ENCODE data around the gene CEMIP2. TPM values are rescaled to one million over a fixed set of nuclear protein-coding genes. Genes with fewer than 3 reads are reported as not detected.

CEMIP2 gene
- total RNA-seq, 2 donors from 2014 or later = 15.6 to 87.7 TPM

- TF ChIP-seq, protein P1, sequence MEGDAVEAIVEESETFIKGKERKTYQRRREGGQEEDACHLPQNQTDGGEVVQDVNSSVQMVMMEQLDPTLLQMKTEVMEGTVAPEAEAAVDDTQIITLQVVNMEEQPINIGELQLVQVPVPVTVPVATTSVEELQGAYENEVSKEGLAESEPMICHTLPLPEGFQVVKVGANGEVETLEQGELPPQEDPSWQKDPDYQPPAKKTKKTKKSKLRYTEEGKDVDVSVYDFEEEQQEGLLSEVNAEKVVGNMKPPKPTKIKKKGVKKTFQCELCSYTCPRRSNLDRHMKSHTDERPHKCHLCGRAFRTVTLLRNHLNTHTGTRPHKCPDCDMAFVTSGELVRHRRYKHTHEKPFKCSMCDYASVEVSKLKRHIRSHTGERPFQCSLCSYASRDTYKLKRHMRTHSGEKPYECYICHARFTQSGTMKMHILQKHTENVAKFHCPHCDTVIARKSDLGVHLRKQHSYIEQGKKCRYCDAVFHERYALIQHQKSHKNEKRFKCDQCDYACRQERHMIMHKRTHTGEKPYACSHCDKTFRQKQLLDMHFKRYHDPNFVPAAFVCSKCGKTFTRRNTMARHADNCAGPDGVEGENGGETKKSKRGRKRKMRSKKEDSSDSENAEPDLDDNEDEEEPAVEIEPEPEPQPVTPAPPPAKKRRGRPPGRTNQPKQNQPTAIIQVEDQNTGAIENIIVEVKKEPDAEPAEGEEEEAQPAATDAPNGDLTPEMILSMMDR (IDR thresholded peaks at IDR 0.05) = no peak
- DNase-seq (ENCODE audit: low spot score) = no peak
- Histone ChIP-seq H3K4me3 (no peak overlapping the region), H3K27ac (no peak overlapping the region), H3K27me3 (no peaks in the 10 kb centered on the region), H3K36me3 (no peaks in the 10 kb centered on the region), H3K4me1 (no peaks in the 10 kb centered on the region), H3K9me3 (no peaks in the 10 kb centered on the region)
These were observed 97.0 kb downstream of the CEMIP2 start for GRCh38 chr9:71671289-71671688.

GRCh38 chr9:71670121-71670520 is 98.2 kb downstream of the CEMIP2 start:
- no peaks in the 10 kb centered on the region for H3K27me3 ChIP-seq

DNA sequence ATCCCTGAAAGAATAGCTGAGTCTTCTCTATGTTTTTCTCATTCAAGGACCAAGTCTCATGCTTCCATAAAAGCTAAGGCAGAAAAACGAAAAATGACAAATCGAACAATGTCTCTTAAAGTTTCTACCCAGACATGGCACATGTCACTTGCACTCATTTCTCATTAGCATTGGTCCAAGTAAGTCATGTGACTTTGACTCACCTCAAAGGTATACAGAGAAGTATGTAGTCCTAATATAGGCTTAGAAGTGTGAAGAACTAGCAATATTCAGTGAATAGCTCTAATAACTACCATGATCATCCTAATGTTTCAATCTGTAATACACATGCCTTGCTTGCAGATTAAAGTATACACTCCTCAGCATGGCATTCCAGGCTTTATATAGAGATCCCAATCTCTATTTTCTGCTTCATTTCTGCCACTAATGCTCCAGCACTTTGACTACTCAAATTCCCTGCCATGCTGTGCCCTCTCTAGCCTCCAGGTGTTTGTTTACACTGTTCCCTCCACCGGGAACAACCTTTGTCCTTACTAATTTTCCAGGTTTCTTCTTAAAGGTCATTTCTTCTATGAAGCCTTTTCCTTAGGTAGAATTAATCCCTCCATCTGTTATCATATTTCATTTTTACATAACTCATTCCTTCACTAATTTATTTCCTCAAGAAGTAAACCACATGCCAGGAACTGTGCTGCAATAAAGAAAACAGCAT is 98.9 kb downstream of the CEMIP2 start:
- H3K4me1 ChIP-seq = no peaks in the 10 kb centered on the region
- H3K9me3 ChIP-seq = no peaks in the 10 kb centered on the region
- TF ChIP-seq, protein P1 (IDR thresholded peaks at IDR 0.05) = no peak
- H3K4me3 ChIP-seq = no peak overlapping the region
- H3K27me3 ChIP-seq = no peaks in the 10 kb centered on the region
- no peak overlapping the region for H3K27ac ChIP-seq
- DNase-seq (ENCODE audit: low spot score) = no peak
- H3K36me3 ChIP-seq = no peaks in the 10 kb centered on the region

More at GRCh38 chr9:71670121-71670520, 98.2 kb downstream of the CEMIP2 start:
- TF ChIP-seq, protein P1 (IDR thresholded peaks at IDR 0.05) = no peak
- H3K27ac ChIP-seq = no peak overlapping the region
- H3K9me3 ChIP-seq = no peaks in the 10 kb centered on the region
- no peak for DNase-seq (ENCODE audit: low spot score)
- H3K36me3 ChIP-seq = no peaks in the 10 kb centered on the region
- no peak overlapping the region for H3K4me3 ChIP-seq
- no peaks in the 10 kb centered on the region for H3K4me1 ChIP-seq

DNA sequence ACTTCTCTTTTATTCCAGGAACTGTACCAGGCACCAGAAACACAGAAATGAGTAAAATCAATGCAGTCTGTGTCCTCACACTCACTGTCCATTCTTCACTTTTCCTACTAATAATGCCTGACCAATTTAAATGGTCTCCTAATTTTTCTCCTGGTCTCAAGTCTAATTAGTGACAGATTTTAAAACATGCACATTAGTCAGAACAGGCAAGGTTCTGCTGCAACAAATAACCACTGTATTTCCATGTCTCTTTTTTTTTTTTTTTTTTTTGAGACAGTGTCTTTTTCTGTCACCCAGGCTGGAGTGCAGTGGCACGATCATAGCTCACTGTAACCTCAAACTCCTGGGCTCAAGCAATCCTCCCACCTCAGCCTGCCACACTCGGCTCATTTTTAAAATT is 99.6 kb downstream of the CEMIP2 start:
- Histone ChIP-seq H3K36me3 (no peaks in the 10 kb centered on the region), H3K27me3 (no peaks in the 10 kb centered on the region), H3K4me3 (no peak overlapping the region), H3K27ac (no peak overlapping the region), H3K4me1 (no peaks in the 10 kb centered on the region), H3K9me3 (no peaks in the 10 kb centered on the region)
- DNase-seq (ENCODE audit: low spot score) = no peak
- TF ChIP-seq, protein P1 (IDR thresholded peaks at IDR 0.05) = no peak

DNA sequence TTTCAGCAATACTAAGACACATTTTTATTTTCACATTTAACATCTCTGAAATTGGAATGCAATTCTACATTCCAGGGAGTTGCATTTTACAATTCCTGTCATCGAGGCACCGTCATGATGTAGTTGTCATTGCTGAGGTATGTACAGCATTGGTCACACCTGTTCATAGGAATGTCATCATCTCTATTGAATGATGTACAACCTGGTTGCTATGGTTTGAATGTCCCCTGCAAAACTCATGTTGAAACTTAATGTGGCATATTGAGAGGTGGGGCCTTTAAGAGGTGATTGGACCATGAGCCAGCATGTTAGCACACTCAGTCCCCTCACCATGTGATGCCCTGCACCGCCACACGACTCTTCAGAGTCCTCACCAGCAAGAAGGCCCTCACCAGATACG is 103.1 kb downstream of the CEMIP2 start:
- no peak for DNase-seq (ENCODE audit: low spot score)
- TF ChIP-seq, protein P1 (IDR thresholded peaks at IDR 0.05) = no peak

DNA sequence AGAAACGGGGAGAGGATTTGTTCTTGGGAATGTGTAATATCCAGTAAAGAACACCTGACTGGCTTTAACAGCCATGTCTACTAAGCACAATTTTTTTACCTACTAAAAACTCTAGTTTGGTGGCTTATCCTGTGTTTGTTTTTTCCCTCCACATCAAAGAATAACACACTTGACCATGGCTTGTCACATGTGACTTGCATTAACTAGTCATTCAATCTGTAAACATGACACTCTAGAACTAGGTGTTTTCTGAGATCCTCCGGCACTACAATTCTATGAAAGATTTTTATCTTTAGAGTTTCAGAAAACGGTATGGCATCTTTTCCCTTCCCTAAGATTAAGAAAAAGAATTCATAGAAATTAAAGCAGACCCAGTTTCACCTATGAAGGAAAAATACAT is 103.7 kb downstream of the CEMIP2 start:
- H3K27me3 ChIP-seq = no peaks in the 10 kb centered on the region
- H3K4me1 ChIP-seq = no peaks in the 10 kb centered on the region
- H3K36me3 ChIP-seq = no peaks in the 10 kb centered on the region
- TF ChIP-seq, protein P1 (IDR thresholded peaks at IDR 0.05) = no peak
- H3K4me3 ChIP-seq = no peak overlapping the region
- no peak for DNase-seq (ENCODE audit: low spot score)
- no peaks in the 10 kb centered on the region for H3K9me3 ChIP-seq
- no peak overlapping the region for H3K27ac ChIP-seq

More for the DNA sequence above, 103.1 kb downstream of the CEMIP2 start:
- no peak overlapping the region for H3K4me3 ChIP-seq
- H3K27me3 ChIP-seq = no peaks in the 10 kb centered on the region
- no peaks in the 10 kb centered on the region for H3K9me3 ChIP-seq
- no peak overlapping the region for H3K27ac ChIP-seq
- H3K4me1 ChIP-seq = no peaks in the 10 kb centered on the region
- H3K36me3 ChIP-seq = no peaks in the 10 kb centered on the region
